GOT3 (cell line): ENCODE measurements around the gene ARF1.
"Not testable (repeated sequence)": the region's sequence is repeated elsewhere in the genome, so short reads cannot be mapped to it uniquely, and the experiment has no call there.

Source experiments
- DNase-seq: peaks from one replicate; lab custom pipeline; 2025; ENCODE audit warnings: mixed read lengths; lab: John Stamatoyannopoulos, UW

Gene ARF1

GRCh38 chr1:228102791-228103620 is 20.5 kb downstream of the ARF1 start, which contains the start of gene C1orf35:
C1orf35 (minus strand) TSS chr1:228103325; CDS start chr1:228103227, 98 bp downstream.
- peak; percentile 95 for DNase-seq

GRCh38 chr1:228104526-228105269 is 22.2 kb downstream of the ARF1 start:
- DNase-seq = no peak

GRCh38 chr1:228105270-228105995 is 22.9 kb downstream of the ARF1 start:
- no peak for DNase-seq

GRCh38 chr1:228105996-228106799 is 23.7 kb downstream of the ARF1 start:
- DNase-seq = no peak

- no peak for DNase-seq
These were observed 24.2 kb downstream of the ARF1 start for GRCh38 chr1:228106800-228107054.

GRCh38 chr1:228107636-228108035 is 25.1 kb downstream of the ARF1 start:
- DNase-seq = no peak

GRCh38 chr1:228108055-228108690 is 25.7 kb downstream of the ARF1 start:
- no peak for DNase-seq

- DNase-seq = no peak
These were observed 26.2 kb downstream of the ARF1 start for GRCh38 chr1:228108742-228109072.

- peak; percentile 98 for DNase-seq
These were observed 26.8 kb downstream of the ARF1 start, which contains the start of gene MRPL55 for GRCh38 chr1:228109073-228109961. MRPL55 (minus strand) TSS chr1:228109299; CDS start chr1:228108260, 1,039 bp downstream.

GRCh38 chr1:228109962-228110488 is 27.5 kb downstream of the ARF1 start:
- DNase-seq = no peak

- DNase-seq = no peak
These were observed 28.0 kb downstream of the ARF1 start for GRCh38 chr1:228110556-228110955.

- DNase-seq = not testable (repeated sequence)
These were observed 28.8 kb downstream of the ARF1 start for GRCh38 chr1:228111315-228111714.

- DNase-seq = no peak
These were observed 29.7 kb downstream of the ARF1 start for GRCh38 chr1:228112167-228112566.

- no peak for DNase-seq
These were observed 30.1 kb downstream of the ARF1 start for GRCh38 chr1:228112617-228113016.

- DNase-seq = no peak
These were observed 32.3 kb downstream of the ARF1 start for GRCh38 chr1:228114827-228115226.

- DNase-seq = no peak
These were observed 34.8 kb downstream of the ARF1 start for GRCh38 chr1:228117335-228117734.

- no peak for DNase-seq
These were observed 35.5 kb downstream of the ARF1 start for GRCh38 chr1:228118040-228118439.

GRCh38 chr1:228120351-228120750 is 37.8 kb downstream of the ARF1 start:
- DNase-seq = no peak

- no peak for DNase-seq
These were observed 38.5 kb downstream of the ARF1 start for GRCh38 chr1:228120857-228121489.
